Measurements from ENCODE around the gene KCNJ5.

DNA sequence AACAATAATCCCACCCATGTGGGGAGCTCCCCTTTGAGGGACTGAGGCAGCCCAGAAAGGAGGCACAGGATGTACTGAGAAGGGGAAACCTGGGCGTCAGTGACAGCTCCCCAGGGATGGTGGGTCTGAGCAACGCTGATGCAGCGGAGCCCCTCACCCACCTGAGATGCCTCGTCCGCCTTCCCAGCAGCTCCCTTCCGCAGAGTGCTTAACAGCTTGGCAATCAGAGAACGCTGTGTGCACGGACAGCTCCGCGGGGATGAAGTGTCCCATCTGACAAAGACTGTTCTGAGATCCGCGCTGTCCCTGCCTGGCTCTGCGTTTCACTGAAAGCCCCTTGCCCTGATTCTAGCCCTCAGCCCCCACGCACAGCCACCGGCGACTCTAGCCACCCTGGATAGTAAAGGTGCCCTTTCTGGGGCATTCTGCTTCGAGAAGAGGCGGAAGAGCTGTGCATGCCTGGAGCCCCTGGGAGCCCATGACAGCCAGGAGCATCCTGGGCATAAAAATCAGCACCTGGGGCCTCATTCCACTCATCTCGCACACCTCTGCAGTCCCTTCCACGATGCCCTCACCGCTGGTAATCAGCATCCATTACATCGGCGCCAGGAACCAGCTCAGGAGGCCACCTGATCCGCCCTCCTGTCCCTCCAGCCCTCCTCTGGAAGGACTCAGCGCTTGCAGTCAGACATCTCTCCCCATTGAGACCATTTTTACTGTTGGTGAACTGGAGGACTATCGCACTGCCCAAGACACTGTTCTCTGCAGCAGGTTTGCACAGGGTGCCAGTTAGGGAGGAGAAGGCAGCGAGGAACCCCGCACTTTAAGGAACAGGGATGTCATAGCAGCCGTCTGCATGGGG is 10.7 kb downstream of the KCNJ5 start:
- TF ChIP-seq SUZ12 (IDR thresholded peaks at IDR 0.05; ENCODE audit: extremely low read depth, insufficient read depth, insufficient read length), result no peak
- no peak for TF ChIP-seq YY1 (IDR thresholded peaks at IDR 0.05; ENCODE audit: insufficient read depth, insufficient read length)
- no peak for TF ChIP-seq ZNF274 (IDR thresholded peaks at IDR 0.05; ENCODE audit: low read depth, low read length)

All from NT2/D1 (cell line).